NCI-H510A treated with DMSO at 0.1 percent for 48 hours (cell line): Measurements from ENCODE around the gene PTPRN2.
"Not testable (repeated sequence)": the region's sequence is repeated elsewhere in the genome, so short reads cannot be mapped to it uniquely, and the experiment has no call there.

Experiments
- DNase-seq: peaks from one replicate; lab custom pipeline; 2025; lab: John Stamatoyannopoulos, UW

Gene PTPRN2

DNA sequence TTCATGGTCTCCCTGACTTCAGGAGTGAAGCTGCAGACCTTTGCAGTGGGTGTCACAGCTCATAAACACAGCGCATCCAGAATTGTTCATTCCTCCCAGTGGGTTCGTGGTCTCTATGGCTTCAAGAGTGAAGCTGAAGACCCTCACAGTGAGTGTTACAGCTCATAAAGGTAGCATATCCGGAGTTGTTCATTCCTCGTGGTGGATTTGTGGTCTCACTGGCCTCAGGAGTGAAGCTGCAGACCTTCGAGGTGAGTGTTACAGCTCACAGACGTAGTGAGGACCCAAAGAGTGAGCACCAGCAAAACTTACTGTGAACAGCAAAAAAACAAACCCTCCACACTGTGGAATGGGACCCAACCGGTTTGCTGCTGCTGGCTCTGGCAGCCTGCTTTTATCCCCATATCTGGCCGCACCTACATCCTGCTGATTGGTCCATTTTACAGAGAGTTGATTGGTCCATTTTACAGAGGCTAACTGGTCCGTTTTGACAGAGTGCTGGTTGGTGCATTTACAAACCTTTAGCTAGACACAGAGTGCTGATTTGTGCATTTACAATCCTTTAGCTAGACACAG lies 308.8 kb downstream of the PTPRN2 start:
- no peak for DNase-seq

GRCh38 chr7:158277219-158278141 lies 310.1 kb downstream of the PTPRN2 start:
- no peak for DNase-seq

DNA sequence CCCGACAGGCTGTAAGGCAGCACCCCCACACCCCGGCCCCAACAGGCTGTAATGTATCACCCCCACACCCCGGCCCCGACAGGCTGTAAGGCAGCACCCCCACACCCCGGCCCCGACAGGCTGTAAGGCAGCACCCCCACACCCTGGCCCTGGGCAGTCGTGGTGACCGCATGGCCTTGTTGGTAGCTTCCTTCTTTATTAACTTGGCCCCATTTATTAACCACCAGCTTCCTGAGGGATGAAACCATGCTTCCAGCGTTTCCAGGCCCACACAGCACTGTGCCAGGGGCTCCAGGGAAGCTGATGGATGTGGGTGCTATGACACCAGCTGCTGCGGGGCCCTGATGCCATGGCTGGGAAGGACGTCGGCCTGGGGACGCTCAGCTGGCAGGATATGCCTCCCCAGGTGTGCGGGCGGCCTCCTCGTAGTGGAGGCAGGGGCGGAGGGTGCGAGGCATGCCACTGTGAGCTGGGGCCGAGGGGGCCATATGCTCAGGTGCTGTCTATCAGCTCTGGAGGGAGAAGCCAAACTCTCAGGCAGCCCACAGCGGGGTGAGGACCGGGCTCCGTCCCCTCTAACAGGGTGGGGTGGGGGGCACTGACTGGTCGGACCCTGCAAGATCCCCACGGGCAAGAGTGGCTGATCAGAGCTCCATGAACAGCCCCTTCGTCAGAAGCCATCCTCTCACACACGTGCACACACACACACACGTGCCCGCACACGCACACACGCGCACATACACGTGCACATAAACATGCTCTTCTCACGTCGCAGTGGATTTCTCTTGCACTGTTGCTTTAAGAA lies 311.0 kb downstream of the PTPRN2 start:
- no peak for DNase-seq

GRCh38 chr7:158275711-158276413 lies 311.8 kb downstream of the PTPRN2 start:
- DNase-seq, result no peak

- DNase-seq, result no peak
Measured at GRCh38 chr7:158274996-158275395, 312.6 kb downstream of the PTPRN2 start.

DNA sequence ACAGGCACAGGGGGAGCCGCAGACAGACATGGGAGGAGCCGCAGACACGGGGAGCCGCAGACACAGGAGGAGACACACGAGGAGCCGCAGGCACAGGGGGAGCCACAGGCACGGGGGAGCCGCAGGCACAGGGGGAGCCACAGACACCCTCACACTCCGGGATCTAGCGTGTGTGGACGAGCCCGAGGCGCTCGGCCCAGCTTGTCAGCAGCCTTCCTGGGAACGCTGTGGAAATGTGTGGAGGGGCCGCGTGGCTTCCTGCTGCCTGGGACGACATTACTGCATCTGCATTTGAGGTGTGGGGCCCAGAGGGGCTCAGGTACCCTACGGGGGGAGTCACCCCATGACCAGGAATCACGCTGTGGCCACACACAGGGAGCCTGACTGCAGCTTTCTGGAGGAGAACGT lies 313.2 kb downstream of the PTPRN2 start:
- DNase-seq, result no peak

DNA sequence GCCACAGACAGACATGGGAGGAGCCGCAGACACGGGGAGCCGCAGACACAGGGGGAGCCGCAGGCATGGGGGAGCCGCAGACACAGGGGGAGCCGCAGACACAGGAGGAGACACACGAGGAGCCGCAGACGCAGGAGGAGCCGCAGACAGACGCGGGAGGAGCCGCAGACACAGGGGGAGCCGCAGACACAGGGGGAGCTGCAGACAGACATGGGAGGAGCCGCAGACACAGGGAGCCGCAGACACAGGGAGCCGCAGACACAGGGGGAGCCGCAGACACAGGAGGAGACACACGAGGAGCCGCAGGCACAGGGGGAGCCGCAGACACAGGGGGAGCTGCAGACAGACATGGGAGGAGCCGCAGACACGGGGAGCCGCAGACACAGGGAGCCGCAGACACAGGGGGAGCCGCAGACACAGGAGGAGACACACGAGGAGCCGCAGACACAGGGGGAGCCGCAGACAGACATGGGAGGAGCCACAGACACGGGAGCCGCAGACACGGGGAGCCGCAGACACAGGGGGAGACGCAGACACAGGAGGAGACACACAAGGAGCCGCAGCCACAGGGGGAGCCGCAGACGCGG lies 313.8 kb downstream of the PTPRN2 start:
- DNase-seq, result not testable (repeated sequence)

- DNase-seq, result no peak
Measured at GRCh38 chr7:158273138-158273651, 314.4 kb downstream of the PTPRN2 start.

DNA sequence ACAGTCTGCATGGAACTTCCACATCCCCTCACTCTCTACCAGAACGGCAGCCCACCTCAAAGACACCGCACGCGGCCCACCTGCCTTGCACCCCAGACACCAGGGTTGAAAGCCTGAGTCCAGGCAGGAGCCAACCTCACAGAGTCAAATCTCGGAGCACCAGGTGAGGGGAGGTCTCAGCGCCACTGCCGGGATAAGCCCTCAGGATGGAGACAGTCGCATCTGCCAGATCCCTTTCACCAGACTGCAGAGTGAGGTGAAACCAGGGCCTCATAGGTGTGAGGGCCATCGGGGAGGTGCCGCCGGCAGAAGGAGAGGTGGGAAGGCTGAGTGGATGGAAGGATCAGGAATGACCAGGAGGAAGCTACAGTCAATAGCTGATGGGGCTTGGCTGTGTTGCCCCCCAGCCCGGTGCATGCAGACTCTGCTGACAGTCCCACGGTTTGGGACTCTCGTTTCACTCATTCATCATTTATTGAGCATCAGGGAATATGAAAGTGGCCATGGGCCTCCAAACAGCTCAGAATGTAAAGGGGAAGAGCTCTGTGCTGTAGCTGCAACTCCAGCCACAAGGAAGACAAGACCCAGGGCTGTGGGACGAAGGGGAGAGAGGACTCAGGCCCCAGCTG lies 315.0 kb downstream of the PTPRN2 start:
- DNase-seq, result no peak

- no peak for DNase-seq
Measured at GRCh38 chr7:158272091-158272490, 315.5 kb downstream of the PTPRN2 start.

GRCh38 chr7:158271646-158272045 lies 316.0 kb downstream of the PTPRN2 start:
- no peak for DNase-seq

DNA sequence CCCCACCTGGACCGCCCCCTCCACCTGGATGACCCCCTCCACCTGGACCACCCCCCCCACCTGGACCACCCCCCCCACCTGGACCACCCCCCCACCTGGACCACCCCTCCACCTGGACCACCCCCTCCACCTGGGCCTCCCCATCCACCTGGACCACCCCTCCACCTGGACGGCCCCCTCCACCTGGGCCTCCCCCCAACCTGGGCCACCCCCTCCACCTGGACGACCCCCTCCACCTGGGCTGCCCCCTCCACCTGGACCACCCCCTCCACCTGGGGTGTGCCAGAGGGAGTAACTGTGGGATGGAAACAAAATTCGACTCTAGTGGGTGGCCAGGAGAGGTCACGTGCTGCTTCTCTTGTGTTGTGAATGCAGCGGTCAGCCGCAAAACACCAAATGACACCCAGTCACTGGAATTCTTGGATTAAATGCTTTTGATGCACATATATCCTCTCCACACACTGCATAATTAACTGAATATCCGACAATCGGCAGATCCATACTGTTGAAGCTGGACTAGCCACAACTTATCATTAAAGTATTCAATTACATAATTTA lies 316.7 kb downstream of the PTPRN2 start:
- DNase-seq, result no peak

DNA sequence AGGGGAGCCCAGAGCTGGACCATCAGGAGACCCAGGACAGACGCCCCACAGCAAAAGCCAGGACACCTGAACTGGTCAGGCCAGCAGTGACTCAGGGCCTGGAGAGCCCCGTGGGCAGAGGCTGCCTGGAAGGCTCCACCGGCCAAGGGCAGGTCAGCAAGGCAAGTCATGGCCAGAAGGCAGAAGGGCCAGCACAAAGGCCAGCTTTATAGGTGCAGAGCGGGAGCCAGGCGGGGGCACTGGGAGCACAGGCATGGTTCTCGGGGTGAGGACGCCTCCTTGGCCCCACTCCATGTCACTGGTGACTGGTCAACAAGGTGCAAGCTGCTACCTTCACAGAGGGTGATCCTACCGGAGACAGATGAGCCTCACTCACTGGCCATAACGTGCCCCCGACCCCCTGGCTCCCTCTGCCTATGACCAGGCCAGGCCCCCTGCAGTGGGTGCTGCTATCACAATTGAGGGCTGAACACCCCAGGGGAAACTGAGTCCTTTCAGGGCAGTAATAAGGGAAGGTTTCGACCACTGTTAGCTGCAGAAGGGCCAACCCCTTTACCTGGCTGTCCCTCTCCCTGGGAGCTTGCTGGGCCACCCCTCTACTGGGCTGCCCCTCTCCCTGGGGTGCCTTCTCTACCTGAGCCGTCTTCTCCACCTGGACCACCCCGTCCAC lies 317.4 kb downstream of the PTPRN2 start:
- no peak for DNase-seq

DNA sequence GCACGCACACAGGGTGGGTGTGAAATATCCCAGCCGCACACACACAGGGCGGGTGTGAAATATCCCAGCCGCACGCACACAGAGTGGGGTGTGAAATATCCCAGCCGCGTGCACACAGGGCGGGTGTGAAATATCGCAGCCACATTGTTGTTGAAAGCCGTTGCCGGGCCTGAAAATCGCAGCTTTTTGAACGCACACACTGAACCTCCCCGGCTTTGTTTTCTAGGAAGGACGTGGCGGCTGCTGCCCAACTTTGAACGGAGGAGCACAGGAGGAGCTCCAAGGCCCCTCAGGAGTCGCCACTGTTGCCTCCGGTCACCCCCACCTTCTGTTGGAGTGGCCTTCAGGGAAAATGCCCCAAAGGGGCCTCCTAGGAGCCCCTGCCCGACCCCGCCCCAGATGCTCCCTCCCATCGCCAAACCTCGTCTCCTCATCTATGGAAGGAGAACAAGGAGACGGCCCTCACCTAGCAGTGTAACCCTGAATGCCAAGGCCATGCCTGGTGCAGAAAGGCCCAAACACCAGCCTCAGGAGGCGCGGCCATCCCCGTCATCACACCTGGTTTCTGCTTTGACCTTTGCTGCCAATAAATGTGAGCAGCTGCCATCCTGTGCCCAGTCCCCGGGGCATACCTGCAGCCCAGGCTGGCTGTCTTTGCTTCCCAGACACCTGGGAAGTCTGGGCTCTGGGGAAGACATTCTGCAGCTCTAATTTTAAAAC lies 318.6 kb downstream of the PTPRN2 start:
- no peak for DNase-seq

DNA sequence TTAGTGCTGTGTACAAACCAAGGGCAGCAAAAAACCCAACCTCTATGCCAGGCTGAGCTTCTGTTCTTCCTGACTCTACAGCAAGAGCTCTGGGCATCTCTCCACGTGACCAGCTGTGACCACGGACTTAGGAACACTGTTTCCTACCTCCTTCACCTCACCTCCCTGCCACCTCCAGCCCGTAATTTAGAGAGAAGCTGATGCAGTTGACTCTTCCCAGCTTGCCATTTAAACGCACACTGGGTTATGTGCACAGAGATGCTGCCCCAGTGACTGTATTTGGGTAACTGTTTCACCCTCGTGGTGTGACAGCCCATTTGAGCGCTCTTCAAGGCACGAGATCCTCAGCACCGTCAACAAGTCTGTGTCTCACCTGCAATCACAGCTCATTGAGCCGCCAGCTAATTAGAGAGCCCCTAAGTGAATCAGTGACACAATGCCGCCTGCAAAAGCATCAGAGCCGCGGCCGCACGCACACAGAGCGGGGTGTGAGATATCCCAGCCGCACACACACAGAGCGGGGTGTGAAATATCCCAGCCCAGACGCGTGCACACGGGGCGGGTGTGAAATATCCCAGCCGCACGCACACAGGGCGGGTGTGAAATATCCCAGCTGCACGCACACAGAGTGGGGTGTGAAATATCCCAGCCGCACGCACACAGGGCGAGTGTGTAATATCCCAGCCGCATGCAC lies 319.7 kb downstream of the PTPRN2 start:
- DNase-seq, result no peak

DNA sequence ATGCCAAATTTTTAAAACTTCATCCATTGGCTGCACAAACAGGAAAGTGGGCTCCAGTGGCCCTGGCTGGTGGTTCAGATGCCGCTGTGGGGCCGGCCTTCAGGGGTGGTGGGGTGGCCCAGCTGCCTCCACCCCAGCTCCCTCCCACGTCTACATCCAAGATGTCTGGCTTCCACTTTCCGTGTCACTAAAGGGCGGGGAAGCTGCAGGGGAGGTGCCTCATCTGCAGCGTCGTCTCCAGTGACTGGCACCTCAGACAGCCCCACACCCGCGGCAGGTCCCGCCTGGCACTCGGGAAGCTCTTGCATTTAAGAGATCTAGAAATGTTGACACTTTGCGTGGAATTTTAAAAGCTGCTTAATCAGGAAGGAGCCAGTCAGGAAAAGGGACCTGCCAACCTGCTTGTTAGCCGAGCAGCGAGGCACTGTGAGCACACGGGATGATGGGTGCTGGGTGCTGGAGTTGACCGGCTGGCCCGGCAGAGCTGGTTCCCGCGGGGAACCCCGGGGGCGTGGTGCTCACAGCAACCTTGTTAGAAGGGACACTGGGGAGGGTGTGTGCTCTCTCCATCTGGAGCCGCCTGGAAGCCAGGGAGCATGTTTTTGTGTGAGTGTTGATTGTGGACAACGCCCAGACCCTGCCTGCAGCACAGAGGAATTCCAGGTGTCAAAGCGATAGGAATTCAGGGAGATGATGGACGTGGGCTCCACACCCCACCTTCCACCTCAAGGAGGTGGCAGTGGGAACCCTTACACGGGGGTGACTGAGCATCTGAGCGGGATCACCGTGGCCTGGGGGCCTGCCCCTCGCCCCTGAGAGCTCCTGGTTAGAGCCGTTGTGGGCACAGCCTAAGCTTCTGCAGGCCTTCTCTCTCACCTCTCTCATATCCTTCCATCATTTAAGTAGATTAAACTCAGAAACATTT lies 320.5 kb downstream of the PTPRN2 start:
- no peak for DNase-seq

- DNase-seq, result no peak
Measured at GRCh38 chr7:158266426-158266816, 321.2 kb downstream of the PTPRN2 start.

DNA sequence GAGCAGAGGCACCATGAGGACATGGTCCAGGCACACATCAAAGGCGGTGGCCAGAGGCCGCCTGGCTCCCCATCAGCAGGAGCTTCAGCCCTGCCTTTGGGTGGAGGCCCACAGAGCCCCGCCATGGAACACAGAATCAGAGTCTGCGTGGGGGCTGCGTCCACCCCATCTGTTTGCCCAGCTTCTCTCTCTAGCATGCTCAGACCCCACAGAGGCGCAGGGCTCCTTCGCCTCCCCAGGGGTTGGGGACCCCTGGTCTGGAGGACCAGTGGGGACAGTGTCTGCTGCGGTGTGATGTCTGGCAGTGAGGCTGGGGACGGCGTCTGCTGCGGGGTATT lies 321.9 kb downstream of the PTPRN2 start:
- no peak for DNase-seq
